Measurements from ENCODE around the gene ARCN1.

The ARCN1 gene

GRCh38 chr11:118572061-118572980, at the start of gene ARCN1:
Gene ARCN1 (plus strand): TSS chr11:118572409. CDS start chr11:118572548, 139 bp downstream.
- DNase-seq (ENCODE audit: low read depth), result no peak
- peak within 1 kb of the TSS; percentile 90 for H3K4me3 ChIP-seq (ENCODE audit: low read depth, low read length)
- no peak for TF ChIP-seq CTCF (IDR thresholded peaks at IDR 0.05; ENCODE audit: control insufficient read depth, extremely low read depth, insufficient read depth)

GRCh38 chr11:118522571-118523072, 49.6 kb upstream of the ARCN1 start:
- no peak for DNase-seq (ENCODE audit: low read depth)
- peak; percentile 61 for TF ChIP-seq CTCF (IDR thresholded peaks at IDR 0.05; ENCODE audit: control insufficient read depth, extremely low read depth, insufficient read depth)
- H3K4me3 ChIP-seq (ENCODE audit: low read depth, low read length), result no peak overlapping the region

- no peak for TF ChIP-seq CTCF (IDR thresholded peaks at IDR 0.05; ENCODE audit: control insufficient read depth, extremely low read depth, insufficient read depth)
Observed at GRCh38 chr11:118524356-118524755, 47.9 kb upstream of the ARCN1 start.

GRCh38 chr11:118524757-118525470, 47.3 kb upstream of the ARCN1 start:
- no peak for DNase-seq (ENCODE audit: low read depth)
- no peak for TF ChIP-seq CTCF (IDR thresholded peaks at IDR 0.05; ENCODE audit: control insufficient read depth, extremely low read depth, insufficient read depth)
- no peak overlapping the region for H3K4me3 ChIP-seq (ENCODE audit: low read depth, low read length)

More at GRCh38 chr11:118524356-118524755, 47.9 kb upstream of the ARCN1 start:
- no peak for DNase-seq (ENCODE audit: low read depth)
- H3K4me3 ChIP-seq (ENCODE audit: low read depth, low read length), result no peak overlapping the region

- H3K4me3 ChIP-seq (ENCODE audit: low read depth, low read length), result no peak overlapping the region
- no peak for DNase-seq (ENCODE audit: low read depth)
- TF ChIP-seq CTCF (IDR thresholded peaks at IDR 0.05; ENCODE audit: control insufficient read depth, extremely low read depth, insufficient read depth), result no peak
Observed at GRCh38 chr11:118526688-118527087, 45.5 kb upstream of the ARCN1 start.

- H3K4me3 ChIP-seq (ENCODE audit: low read depth, low read length), result no peak within 1 kb of the TSS
- no peak for DNase-seq (ENCODE audit: low read depth)
- no peak for TF ChIP-seq CTCF (IDR thresholded peaks at IDR 0.05; ENCODE audit: control insufficient read depth, extremely low read depth, insufficient read depth)
Observed at GRCh38 chr11:118527109-118527508, 45.1 kb upstream of the ARCN1 start, which contains the start of gene TTC36. Gene TTC36 (plus strand): TSS chr11:118527474. CDS start chr11:118527495, 21 bp downstream.

All from LNCaP clone FGC (cell line).